HepG2 (cell line): ENCODE data around the gene CDC42EP4. TPM values are rescaled to one million over a fixed set of nuclear protein-coding genes. Genes with fewer than 3 reads are reported as not detected.
A peak's percentile ranks its signal among the peaks of the same experiment; 100 is the strongest.

Experiments used
- AGO2 ChIP-seq: fragments of 200-400 bp; formaldehyde crosslinking; optimal IDR thresholded peaks from 2 replicates; pipeline ENCODE3; 2017; ENCODE audit warnings: mild to moderate bottlenecking, low read depth, low read length, moderate library complexity
- FOXJ3 ChIP-seq: sonication (generic); formaldehyde crosslinking; IDR thresholded peaks from 2 replicates; pipeline ENCODE4 v1.4.0; 2020; ENCODE audit warnings: missing genetic modification reagents, mild to moderate bottlenecking, borderline replicate concordance
- GTF2F1 ChIP-seq: fragments of 150-350 bp; IDR thresholded peaks from 2 replicates; pipeline ENCODE4 v1.6.1; 2014; ENCODE audit warnings: low read length
- JARID2 ChIP-seq: sonication (generic); formaldehyde crosslinking; IDR thresholded peaks from 2 replicates; pipeline ENCODE4 v1.8.1; 2023; ENCODE audit warnings: missing genetic modification reagents, inconsistent platforms; ENCODE audit not compliant: insufficient replicate concordance
- MED1 ChIP-seq: sonication (generic); formaldehyde crosslinking; IDR thresholded peaks from 2 replicates; pipeline ENCODE4 v1.4.0; 2020; ENCODE audit warnings: missing genetic modification reagents
- MED8 ChIP-seq: sonication (generic); formaldehyde crosslinking; IDR thresholded peaks from 2 replicates; pipeline ENCODE4 v1.8.1; 2023; ENCODE audit warnings: mild to moderate bottlenecking, missing genetic modification reagents; ENCODE audit not compliant: insufficient replicate concordance
- NFKB2 ChIP-seq: sonication (generic); formaldehyde crosslinking; IDR thresholded peaks from 2 replicates; pipeline ENCODE4 v1.4.0; 2020; ENCODE audit warnings: missing genetic modification reagents, borderline replicate concordance
- NFYB ChIP-seq: sonication (generic); formaldehyde crosslinking; IDR thresholded peaks from 2 replicates; pipeline ENCODE4 v1.4.0; 2020; ENCODE audit warnings: missing genetic modification reagents
- YY1 ChIP-seq: IDR thresholded peaks from 2 replicates; pipeline ENCODE4 v1.6.1; 2011; ENCODE audit warnings: low read length, low read depth, moderate library complexity, mild to moderate bottlenecking; ENCODE audit not compliant: insufficient read depth, insufficient replicate concordance
- ZNF296 ChIP-seq: sonication (generic); formaldehyde crosslinking; conservative IDR thresholded peaks from 2 replicates; pipeline ENCODE4 v1.5.0; 2020; ENCODE audit warnings: mild to moderate bottlenecking, missing genetic modification reagents
- ZNF614 ChIP-seq: IDR thresholded peaks from 2 replicates; pipeline ENCODE4 v1.6.1; 2018; ENCODE audit warnings: missing biosample characterization, missing genetic modification reagents, inconsistent platforms, borderline replicate concordance
- ZNF724P ChIP-seq: sonication (generic); formaldehyde crosslinking; IDR thresholded peaks from 2 replicates; pipeline ENCODE4 v1.8.0; 2022; ENCODE audit warnings: missing genetic modification reagents, borderline replicate concordance
- polyA plus RNA-seq, 8 experiments: library from polyadenylated mRNA; depleted of rRNA in 3 of 8; stranded (reverse) in 7 of 8; unstranded in 1 of 8; fragments of >200 nt; fragmentation: Illumina TruSeq in 4 of 8; extraction: Trizol in 4 of 8; gene quantifications; 2 replicates each; pipeline versions ENCODE4 v1.2.1 to v1.2.3, GENCODE V29; 2011 to 2016; ENCODE audit warnings: low read depth in 4 of 8, missing spikeins in 1 of 8, mixed read lengths in 1 of 8; ENCODE audit not compliant: insufficient read depth in 1 of 8
- total RNA-seq, 5 experiments: library from RNA; depleted of rRNA; stranded (reverse); fragments of >200 nt; fragmentation: Illumina TruSeq; extraction: Trizol; gene quantifications; 2 replicates each; pipeline ENCODE4 v1.2.3, GENCODE V29; 2016; ENCODE audit warnings: low read depth in 1 of 5
- TF ChIP-seq, protein P1 (sequence below): sonication (generic); formaldehyde crosslinking; IDR thresholded peaks from 2 replicates; pipeline ENCODE4 v1.9.0; 2021; ENCODE audit warnings: missing genetic modification reagents, borderline replicate concordance
- TF ChIP-seq, protein P2 (sequence below): IDR thresholded peaks from 2 replicates; pipeline ENCODE4 v1.6.1; 2016; ENCODE audit warnings: control low read depth
- TF ChIP-seq, protein P3 (sequence below): sonication (generic); formaldehyde crosslinking; IDR thresholded peaks from 2 replicates; pipeline ENCODE4 v1.5.0; 2020; ENCODE audit warnings: mild to moderate bottlenecking, missing genetic modification reagents
- TF ChIP-seq, protein P4 (sequence below): sonication (generic); formaldehyde crosslinking; IDR thresholded peaks from 2 replicates; pipeline ENCODE4 v1.8.0; 2022; ENCODE audit warnings: mild to moderate bottlenecking, missing genetic modification reagents

Gene CDC42EP4
- total and polyA plus RNA-seq, 2 of the 13 experiments (the other 11 are each of a cell fraction or from before 2014, with no cell fraction given): 19.0 to 54.0 TPM

DNA sequence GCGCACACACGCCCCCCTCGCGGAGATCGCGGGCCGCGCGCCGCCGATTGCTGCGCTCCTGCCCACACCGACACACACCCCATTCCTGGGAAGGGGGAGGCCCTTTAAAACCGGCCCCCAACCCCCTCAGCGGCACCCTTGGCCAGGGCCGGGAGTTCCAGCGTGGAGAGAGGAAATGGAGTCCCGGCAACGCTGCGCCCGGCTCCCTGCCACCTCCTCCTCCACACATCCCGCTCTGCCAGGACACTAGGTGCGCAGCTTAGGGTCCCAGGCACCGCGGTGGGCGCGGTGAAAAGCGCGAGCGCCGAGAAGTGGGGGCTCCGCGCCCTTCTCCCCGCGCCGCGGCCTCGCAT, 397 bp downstream of the CDC42EP4 start (continued):
- TF ChIP-seq, protein P1, sequence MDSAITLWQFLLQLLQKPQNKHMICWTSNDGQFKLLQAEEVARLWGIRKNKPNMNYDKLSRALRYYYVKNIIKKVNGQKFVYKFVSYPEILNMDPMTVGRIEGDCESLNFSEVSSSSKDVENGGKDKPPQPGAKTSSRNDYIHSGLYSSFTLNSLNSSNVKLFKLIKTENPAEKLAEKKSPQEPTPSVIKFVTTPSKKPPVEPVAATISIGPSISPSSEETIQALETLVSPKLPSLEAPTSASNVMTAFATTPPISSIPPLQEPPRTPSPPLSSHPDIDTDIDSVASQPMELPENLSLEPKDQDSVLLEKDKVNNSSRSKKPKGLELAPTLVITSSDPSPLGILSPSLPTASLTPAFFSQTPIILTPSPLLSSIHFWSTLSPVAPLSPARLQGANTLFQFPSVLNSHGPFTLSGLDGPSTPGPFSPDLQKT: 0 out of 2 replicates have a peak, but pooled peaks have one; percentile 71
- TF ChIP-seq ZNF724P (CRISPR knock-in tag): no peak
- TF ChIP-seq, protein P2, sequence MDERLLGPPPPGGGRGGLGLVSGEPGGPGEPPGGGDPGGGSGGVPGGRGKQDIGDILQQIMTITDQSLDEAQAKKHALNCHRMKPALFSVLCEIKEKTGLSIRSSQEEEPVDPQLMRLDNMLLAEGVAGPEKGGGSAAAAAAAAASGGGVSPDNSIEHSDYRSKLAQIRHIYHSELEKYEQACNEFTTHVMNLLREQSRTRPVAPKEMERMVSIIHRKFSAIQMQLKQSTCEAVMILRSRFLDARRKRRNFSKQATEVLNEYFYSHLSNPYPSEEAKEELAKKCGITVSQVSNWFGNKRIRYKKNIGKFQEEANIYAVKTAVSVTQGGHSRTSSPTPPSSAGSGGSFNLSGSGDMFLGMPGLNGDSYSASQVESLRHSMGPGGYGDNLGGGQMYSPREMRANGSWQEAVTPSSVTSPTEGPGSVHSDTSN: no peak
- 0 out of 2 replicates have a peak, but pooled peaks have one; percentile 76 for TF ChIP-seq ZNF296
- TF ChIP-seq, protein P3, sequence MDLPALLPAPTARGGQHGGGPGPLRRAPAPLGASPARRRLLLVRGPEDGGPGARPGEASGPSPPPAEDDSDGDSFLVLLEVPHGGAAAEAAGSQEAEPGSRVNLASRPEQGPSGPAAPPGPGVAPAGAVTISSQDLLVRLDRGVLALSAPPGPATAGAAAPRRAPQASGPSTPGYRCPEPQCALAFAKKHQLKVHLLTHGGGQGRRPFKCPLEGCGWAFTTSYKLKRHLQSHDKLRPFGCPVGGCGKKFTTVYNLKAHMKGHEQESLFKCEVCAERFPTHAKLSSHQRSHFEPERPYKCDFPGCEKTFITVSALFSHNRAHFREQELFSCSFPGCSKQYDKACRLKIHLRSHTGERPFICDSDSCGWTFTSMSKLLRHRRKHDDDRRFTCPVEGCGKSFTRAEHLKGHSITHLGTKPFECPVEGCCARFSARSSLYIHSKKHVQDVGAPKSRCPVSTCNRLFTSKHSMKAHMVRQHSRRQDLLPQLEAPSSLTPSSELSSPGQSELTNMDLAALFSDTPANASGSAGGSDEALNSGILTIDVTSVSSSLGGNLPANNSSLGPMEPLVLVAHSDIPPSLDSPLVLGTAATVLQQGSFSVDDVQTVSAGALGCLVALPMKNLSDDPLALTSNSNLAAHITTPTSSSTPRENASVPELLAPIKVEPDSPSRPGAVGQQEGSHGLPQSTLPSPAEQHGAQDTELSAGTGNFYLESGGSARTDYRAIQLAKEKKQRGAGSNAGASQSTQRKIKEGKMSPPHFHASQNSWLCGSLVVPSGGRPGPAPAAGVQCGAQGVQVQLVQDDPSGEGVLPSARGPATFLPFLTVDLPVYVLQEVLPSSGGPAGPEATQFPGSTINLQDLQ (CRISPR knock-in tag): no peak
- no peak for TF ChIP-seq JARID2 (CRISPR knock-in tag)
- TF ChIP-seq NFKB2 (CRISPR knock-in tag): peak; percentile 16; the same call in 1 of the 2 replicates
- no peak for TF ChIP-seq MED8 (CRISPR knock-in tag)
- peak; percentile 75 for TF ChIP-seq AGO2
- 0 out of 2 replicates have a peak, but pooled peaks have one; percentile 9 for TF ChIP-seq FOXJ3
- no peak for TF ChIP-seq YY1
- TF ChIP-seq, protein P4, sequence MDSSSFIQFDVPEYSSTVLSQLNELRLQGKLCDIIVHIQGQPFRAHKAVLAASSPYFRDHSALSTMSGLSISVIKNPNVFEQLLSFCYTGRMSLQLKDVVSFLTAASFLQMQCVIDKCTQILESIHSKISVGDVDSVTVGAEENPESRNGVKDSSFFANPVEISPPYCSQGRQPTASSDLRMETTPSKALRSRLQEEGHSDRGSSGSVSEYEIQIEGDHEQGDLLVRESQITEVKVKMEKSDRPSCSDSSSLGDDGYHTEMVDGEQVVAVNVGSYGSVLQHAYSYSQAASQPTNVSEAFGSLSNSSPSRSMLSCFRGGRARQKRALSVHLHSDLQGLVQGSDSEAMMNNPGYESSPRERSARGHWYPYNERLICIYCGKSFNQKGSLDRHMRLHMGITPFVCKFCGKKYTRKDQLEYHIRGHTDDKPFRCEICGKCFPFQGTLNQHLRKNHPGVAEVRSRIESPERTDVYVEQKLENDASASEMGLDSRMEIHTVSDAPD (CRISPR knock-in tag): peak; percentile 19; the same call in 1 of the 2 replicates
- TF ChIP-seq GTF2F1: no peak
- TF ChIP-seq ZNF614 (CRISPR knock-in tag): no peak
- no peak for TF ChIP-seq NFYB (CRISPR knock-in tag)
- no peak for TF ChIP-seq MED1 (CRISPR knock-in tag)
